ENCODE data around the gene PSD2.

Gene PSD2

DNA sequence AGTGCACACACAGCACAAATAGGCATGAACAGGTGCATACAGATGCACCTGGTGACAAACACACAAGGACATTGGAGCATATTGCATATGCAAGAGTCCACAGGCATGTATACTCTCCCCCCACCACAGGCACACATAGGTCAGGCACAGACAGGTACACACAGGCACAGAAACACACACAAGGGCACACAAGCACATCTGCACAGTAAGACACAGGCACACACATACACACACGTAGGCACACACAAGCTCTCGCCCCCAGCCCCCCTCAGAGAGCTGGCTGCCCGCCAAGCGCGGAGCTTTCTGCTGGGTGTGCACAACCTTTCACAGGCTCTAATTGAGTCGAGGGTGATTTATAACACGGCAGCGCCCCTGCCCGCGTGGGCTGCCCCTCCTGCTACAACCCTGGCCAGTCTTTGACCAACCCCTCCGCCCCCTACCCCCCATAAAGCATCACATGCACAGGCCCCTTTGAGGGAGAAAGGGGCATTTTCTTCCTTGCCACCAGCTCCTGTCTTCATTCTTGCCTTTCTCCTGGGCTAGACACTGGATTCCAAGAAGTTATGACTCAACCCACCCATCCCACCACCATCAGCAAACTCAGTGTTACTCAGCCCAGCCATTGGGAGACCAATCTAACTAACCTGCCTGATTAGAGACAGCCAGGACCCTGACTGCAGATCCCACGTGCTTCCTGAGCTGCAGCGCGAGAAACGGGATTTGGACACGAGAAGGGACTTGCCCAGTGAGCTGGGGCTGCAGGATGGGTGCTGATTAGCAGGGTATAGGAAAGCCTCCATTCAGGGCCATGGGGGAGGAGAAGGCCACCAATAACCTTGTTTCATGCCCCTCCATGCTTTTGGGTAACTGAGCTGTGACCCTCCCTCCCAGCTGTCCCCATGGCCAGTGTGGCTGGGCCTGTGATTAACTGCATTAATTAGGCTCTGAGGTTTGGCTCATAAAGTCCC, 42.8 kb upstream of the PSD2 start:
- no peak overlapping the region for H3K27ac ChIP-seq
- TF ChIP-seq, protein P1, sequence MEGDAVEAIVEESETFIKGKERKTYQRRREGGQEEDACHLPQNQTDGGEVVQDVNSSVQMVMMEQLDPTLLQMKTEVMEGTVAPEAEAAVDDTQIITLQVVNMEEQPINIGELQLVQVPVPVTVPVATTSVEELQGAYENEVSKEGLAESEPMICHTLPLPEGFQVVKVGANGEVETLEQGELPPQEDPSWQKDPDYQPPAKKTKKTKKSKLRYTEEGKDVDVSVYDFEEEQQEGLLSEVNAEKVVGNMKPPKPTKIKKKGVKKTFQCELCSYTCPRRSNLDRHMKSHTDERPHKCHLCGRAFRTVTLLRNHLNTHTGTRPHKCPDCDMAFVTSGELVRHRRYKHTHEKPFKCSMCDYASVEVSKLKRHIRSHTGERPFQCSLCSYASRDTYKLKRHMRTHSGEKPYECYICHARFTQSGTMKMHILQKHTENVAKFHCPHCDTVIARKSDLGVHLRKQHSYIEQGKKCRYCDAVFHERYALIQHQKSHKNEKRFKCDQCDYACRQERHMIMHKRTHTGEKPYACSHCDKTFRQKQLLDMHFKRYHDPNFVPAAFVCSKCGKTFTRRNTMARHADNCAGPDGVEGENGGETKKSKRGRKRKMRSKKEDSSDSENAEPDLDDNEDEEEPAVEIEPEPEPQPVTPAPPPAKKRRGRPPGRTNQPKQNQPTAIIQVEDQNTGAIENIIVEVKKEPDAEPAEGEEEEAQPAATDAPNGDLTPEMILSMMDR (conservative IDR thresholded peaks at IDR 0.05) = no peak
- TF ChIP-seq ZFX (IDR thresholded peaks at IDR 0.05) = no peak

- no peak for TF ChIP-seq ZFX (IDR thresholded peaks at IDR 0.05)
- TF ChIP-seq, protein P1 (conservative IDR thresholded peaks at IDR 0.05) = no peak
- no peak overlapping the region for H3K27ac ChIP-seq
Observed at GRCh38 chr5:139755892-139756671, 39.5 kb upstream of the PSD2 start.

DNA sequence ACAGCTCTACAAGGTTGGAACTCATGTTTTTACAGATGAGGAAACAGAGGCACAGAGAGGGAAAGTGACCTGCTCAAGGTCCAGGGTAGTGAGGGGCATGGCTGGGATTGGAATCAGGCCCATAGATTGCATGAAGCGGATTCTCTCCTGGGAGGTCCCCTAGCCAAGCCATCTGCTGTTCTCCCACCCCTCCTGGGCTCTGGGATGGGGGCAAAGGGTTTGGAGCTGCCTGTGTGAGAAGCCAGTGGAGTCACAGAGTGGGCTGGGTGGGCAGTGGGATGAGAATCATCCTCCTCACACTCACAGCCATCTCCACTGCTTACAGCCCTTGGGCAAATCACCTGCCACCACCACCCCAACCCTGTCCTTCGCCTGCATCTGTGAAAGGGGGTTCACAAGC, 38.6 kb upstream of the PSD2 start:
- no peak overlapping the region for H3K27ac ChIP-seq
- no peak for TF ChIP-seq ZFX (IDR thresholded peaks at IDR 0.05)
- TF ChIP-seq, protein P1 (conservative IDR thresholded peaks at IDR 0.05) = no peak

DNA sequence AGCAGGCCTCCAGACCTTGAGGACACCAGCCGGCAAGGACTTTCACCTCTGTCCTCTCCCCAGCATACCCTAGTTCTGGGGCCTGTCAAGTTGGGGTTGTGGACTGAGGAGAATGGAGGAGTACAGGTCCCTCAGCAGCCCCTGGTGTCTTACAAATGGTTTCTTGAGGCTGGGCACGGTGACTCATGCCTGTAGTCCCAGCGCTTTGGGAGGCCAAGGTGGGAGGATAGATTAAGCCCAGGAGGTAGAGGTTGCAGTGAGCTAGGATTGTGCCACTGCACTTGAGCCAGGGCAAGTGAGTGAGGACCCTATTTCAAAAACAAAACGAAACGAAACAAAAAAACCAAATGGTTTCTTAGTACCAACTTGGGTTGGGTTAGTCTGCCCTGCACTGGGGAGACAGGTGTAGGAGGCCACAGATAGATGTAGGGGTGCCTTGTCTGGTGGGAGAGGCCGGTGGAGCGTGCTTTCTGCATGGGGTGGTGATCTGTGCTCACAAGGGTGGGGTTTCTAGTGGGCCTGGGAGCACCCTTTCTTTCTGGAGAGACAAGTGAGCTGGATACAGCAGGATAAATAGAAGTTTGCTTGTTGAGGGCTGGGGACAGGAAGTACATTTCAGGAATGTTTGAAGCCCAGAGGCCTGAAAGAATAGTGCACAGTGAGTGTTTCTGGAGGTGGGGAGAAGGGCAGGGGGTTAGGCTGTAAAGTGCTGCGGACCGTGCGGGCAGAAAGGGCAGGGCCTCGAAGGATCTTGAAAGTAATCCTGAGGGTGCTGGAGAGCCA, 37.7 kb upstream of the PSD2 start:
- TF ChIP-seq, protein P1 (conservative IDR thresholded peaks at IDR 0.05) = no peak
- no peak overlapping the region for H3K27ac ChIP-seq

DNA sequence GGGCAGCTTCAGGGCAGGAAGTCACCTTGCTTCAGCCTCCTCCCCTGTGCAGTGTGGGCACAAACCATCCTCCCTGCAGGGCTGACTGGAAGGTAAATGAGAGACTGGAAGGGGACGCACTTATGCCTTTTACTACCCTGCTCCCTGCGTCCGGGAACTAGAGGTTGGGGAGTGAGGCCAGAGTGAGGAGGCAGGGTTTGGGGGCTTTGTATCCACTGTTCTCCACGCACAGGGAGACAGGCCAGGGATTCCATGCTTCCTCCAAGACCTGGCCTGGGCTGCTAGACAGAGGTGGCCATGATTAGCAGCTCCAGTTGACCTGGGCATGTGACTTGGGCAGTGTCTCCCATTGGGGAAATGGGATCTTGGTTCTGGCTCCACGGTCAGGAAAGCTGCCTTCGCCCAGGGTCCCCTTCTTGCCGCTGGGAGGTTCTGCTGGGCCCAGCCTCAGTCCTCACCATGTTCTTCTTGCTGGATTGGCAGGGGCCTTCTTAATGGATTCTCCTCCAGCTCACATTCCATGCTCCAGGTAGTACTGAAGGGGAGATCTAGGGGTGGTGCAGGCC, 37.0 kb upstream of the PSD2 start:
- no peak overlapping the region for H3K27ac ChIP-seq
- TF ChIP-seq, protein P1 (conservative IDR thresholded peaks at IDR 0.05) = no peak
- TF ChIP-seq ZFX (IDR thresholded peaks at IDR 0.05) = no peak

DNA sequence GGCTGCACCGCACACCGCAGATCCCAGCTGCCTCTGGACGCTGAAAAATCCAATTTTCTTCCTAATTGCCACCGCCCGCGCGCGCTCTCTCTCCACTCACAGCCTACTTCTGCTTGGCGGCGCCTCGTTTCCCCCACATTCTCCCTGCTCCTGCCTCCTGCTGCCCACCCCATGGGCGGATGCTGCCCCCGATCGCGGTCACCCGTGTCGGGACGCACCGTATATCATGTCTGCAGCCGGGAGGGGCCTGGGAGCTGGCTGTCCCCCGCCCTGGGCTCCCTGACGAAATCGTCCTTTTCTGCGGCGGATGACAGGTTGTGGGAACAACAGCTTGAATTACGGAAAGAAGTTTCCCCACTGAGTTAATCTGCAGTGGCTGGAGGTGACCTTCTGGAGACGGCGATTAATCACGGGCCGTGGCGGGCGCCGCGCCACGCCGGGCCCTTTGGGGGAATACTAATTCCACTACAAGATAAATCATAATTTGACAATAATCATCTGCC, 36.3 kb upstream of the PSD2 start:
- TF ChIP-seq ZFX (IDR thresholded peaks at IDR 0.05) = no peak
- TF ChIP-seq, protein P1 (conservative IDR thresholded peaks at IDR 0.05) = no peak
- H3K27ac ChIP-seq = no peak overlapping the region

All from C4-2B (cell line).